NOMO-1 treated with dmso at 0.1 percent for 144 hours (cell line): ENCODE data around the gene TUBB8B.
"Not testable (repeated sequence)": the region's sequence is repeated elsewhere in the genome, so short reads cannot be mapped to it uniquely, and the experiment has no call there.

Experiments
- DNase-seq: peaks from one replicate; lab custom pipeline; 2025; ENCODE audit not compliant: unreplicated experiment; lab: John Stamatoyannopoulos, UW

TUBB8B gene

GRCh38 chr18:13177-13576 is 36.2 kb downstream of the TUBB8B start:
- not testable (repeated sequence) for DNase-seq

GRCh38 chr18:12773-13172 is 36.6 kb downstream of the TUBB8B start:
- not testable (repeated sequence) for DNase-seq

- not testable (repeated sequence) for DNase-seq
Measured at GRCh38 chr18:11383-12274, 37.8 kb downstream of the TUBB8B start.

GRCh38 chr18:10624-11184 is 38.7 kb downstream of the TUBB8B start:
- not testable (repeated sequence) for DNase-seq

GRCh38 chr18:9937-10336 is 39.5 kb downstream of the TUBB8B start:
- DNase-seq = not testable (repeated sequence)
